ENCODE data around the gene SNED1.

SNED1 gene

GRCh38 chr2:241109210-241110088 lies 111.0 kb downstream of the SNED1 start:
- no peak overlapping the region for H3K4me3 ChIP-seq (ENCODE audit: low read depth, low read length)
- TF ChIP-seq CTCF (IDR thresholded peaks at IDR 0.05; ENCODE audit: control insufficient read depth, extremely low read depth, insufficient read depth) = no peak
- no peak for DNase-seq (ENCODE audit: low read depth)

- DNase-seq (ENCODE audit: low read depth) = no peak
- no peak overlapping the region for H3K4me3 ChIP-seq (ENCODE audit: low read depth, low read length)
- no peak for TF ChIP-seq CTCF (IDR thresholded peaks at IDR 0.05; ENCODE audit: control insufficient read depth, extremely low read depth, insufficient read depth)
Observed at GRCh38 chr2:241110089-241110606, 111.7 kb downstream of the SNED1 start.

- TF ChIP-seq CTCF (IDR thresholded peaks at IDR 0.05; ENCODE audit: control insufficient read depth, extremely low read depth, insufficient read depth) = no peak
- DNase-seq (ENCODE audit: low read depth) = no peak
- no peak overlapping the region for H3K4me3 ChIP-seq (ENCODE audit: low read depth, low read length)
Observed at GRCh38 chr2:241110607-241111439, 112.4 kb downstream of the SNED1 start.

GRCh38 chr2:241111440-241111805 lies 113.0 kb downstream of the SNED1 start:
- H3K4me3 ChIP-seq (ENCODE audit: low read depth, low read length) = no peak overlapping the region
- DNase-seq (ENCODE audit: low read depth) = no peak
- no peak for TF ChIP-seq CTCF (IDR thresholded peaks at IDR 0.05; ENCODE audit: control insufficient read depth, extremely low read depth, insufficient read depth)

GRCh38 chr2:241112046-241112445 lies 113.6 kb downstream of the SNED1 start:
- no peak overlapping the region for H3K4me3 ChIP-seq (ENCODE audit: low read depth, low read length)
- DNase-seq (ENCODE audit: low read depth) = no peak
- no peak for TF ChIP-seq CTCF (IDR thresholded peaks at IDR 0.05; ENCODE audit: control insufficient read depth, extremely low read depth, insufficient read depth)

- no peak overlapping the region for H3K4me3 ChIP-seq (ENCODE audit: low read depth, low read length)
- DNase-seq (ENCODE audit: low read depth) = no peak
- TF ChIP-seq CTCF (IDR thresholded peaks at IDR 0.05; ENCODE audit: control insufficient read depth, extremely low read depth, insufficient read depth) = no peak
Observed at GRCh38 chr2:241112592-241112991, 114.2 kb downstream of the SNED1 start.
